ENCODE results near the gene TRAPPC10.

TRAPPC10 gene

DNA sequence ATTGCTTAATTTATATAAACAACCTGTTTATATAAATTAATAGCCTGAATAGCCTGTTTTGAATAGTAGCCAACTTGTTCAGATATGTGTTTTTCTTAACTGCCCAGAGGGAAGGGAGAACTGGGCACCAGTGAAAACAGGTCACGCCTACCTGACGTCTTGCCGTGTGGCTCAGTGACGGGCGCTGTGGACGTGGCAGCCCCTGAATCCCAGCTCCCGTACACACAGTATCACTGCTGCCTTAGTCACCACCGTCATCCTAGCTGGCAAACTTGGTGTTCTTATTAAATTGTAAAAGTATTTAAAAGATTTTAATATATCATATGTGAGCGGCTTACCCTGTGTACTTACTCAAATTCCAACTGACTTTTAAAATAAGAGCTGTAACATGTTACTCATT, 35.4 kb upstream of the TRAPPC10 start:
- no peaks in the 10 kb centered on the region for H3K9me3 Mint-ChIP-seq
- H3K4me3 Mint-ChIP-seq = no peak overlapping the region
- H3K36me3 Mint-ChIP-seq (ENCODE audit: low read depth) = no peaks in the 10 kb centered on the region
- H3K4me1 Mint-ChIP-seq (ENCODE audit: low read depth) = peaks cover 11% of the 10 kb centered on the region
- no peak overlapping the region for H3K27ac Mint-ChIP-seq
- H3K27me3 Mint-ChIP-seq = no peaks in the 10 kb centered on the region

DNA sequence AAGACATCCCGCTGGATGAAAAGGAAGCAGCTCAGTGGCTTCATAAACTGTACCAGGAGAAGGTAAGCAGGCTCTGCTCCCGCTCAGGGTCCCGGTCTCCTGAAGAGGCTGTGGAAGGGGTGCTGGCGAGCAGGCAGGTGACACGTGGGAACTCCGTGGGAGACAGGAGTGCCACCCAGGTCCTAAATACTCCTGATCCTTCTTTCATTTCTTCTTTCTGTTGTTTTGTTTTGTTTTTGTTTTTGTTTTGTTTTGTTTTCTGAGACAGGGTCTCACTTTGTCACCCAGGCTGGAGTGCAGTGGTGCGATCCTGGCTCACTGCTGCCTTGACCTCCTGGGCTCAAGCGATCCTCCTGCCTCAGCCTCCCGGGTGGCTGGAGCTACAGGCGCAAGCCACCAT, 34.0 kb upstream of the TRAPPC10 start:
- Mint-ChIP-seq H3K27ac (no peak overlapping the region), H3K4me1 (ENCODE audit: low read depth) (peaks cover 14% of the 10 kb centered on the region), H3K36me3 (ENCODE audit: low read depth) (no peaks in the 10 kb centered on the region)

DNA sequence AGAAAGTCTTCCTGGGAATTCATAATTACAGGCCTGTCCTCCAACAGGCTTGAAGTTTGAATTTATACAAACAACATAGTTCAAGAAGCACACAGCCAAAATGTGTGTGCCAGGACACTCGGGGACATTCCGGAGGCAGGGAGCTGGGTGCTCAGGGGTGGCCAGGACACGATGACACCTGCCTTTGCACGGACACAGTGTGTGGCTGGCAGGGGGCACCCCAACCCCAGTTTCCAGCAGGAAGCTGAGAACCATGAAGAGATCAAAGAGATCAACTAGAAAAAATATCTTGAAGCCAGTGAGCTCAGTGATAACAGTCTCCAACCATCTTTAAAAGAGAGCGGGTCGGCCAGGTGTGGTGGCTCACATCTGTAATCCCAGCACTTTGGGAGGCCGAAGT, 32.5 kb upstream of the TRAPPC10 start:
- no peak overlapping the region for H3K4me3 Mint-ChIP-seq
- no peaks in the 10 kb centered on the region for H3K9me3 Mint-ChIP-seq
- peak overlapping the region; percentile 63 for H3K27ac Mint-ChIP-seq
- peaks cover 18% of the 10 kb centered on the region for H3K4me1 Mint-ChIP-seq (ENCODE audit: low read depth)
- no peaks in the 10 kb centered on the region for H3K36me3 Mint-ChIP-seq (ENCODE audit: low read depth)
- no peaks in the 10 kb centered on the region for H3K27me3 Mint-ChIP-seq

More for the DNA sequence above, 34.0 kb upstream of the TRAPPC10 start:
- no peaks in the 10 kb centered on the region for H3K27me3 Mint-ChIP-seq
- H3K9me3 Mint-ChIP-seq = no peaks in the 10 kb centered on the region
- no peak overlapping the region for H3K4me3 Mint-ChIP-seq

DNA sequence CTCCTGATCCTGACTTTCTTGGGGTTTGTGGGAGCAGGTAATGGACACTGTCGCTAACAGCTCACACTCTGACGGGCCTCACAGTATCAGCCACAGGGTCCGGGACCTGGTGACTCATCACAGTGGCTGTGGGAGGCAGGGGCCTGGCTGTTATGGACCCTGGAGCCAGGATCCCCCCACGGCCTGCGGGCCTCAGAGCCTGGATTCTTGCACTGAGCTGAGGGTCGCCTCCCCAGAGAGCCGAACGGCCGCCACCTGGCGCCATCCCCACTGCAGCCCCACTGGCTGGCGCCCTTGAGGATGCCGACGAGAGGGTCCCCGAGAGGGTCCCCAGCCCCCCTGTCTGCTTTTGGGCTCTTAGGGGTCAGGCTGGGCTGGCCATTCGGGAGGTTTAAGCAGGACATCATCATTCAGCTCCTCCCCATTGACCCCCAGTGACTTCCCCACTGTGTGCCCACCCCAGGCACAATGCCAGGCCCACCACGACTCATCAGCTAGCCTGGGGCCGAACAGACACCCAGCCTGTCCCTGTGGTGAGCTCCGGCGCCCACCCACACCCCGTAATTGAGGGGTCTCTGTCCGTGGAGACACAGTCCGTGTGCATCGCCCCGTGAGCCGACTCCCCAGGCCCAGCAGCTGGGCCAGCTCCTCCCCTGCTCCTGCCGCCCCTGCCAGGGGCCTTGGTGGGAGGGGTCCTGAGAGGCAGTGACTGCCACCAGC, 30.8 kb upstream of the TRAPPC10 start:
- Mint-ChIP-seq H3K9me3 (no peaks in the 10 kb centered on the region), H3K36me3 (ENCODE audit: low read depth) (no peaks in the 10 kb centered on the region), H3K4me1 (ENCODE audit: low read depth) (peaks cover 21% of the 10 kb centered on the region), H3K4me3 (no peak overlapping the region), H3K27me3 (no peaks in the 10 kb centered on the region), H3K27ac (no peak overlapping the region)

DNA sequence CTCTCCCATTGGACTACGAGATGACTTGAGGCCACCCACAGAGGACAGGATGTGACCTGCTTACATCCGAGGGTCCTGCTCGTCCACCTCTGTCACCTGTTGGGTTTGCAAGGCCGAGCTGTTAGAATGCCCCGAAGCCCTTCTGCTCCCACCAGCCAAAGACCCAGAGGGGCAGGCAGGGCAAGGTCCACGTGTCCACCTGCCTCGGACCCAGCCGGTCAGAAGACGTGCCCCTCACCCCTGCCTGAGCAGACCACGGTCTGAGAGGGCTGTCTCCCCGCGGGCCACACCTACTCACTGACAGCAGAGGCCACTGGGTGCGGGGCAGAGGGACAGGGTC, 30.3 kb upstream of the TRAPPC10 start:
- Mint-ChIP-seq H3K4me3 (no peak overlapping the region), H3K9me3 (no peaks in the 10 kb centered on the region), H3K36me3 (ENCODE audit: low read depth) (no peaks in the 10 kb centered on the region), H3K4me1 (ENCODE audit: low read depth) (peaks cover 21% of the 10 kb centered on the region), H3K27me3 (no peaks in the 10 kb centered on the region), H3K27ac (no peak overlapping the region)

DNA sequence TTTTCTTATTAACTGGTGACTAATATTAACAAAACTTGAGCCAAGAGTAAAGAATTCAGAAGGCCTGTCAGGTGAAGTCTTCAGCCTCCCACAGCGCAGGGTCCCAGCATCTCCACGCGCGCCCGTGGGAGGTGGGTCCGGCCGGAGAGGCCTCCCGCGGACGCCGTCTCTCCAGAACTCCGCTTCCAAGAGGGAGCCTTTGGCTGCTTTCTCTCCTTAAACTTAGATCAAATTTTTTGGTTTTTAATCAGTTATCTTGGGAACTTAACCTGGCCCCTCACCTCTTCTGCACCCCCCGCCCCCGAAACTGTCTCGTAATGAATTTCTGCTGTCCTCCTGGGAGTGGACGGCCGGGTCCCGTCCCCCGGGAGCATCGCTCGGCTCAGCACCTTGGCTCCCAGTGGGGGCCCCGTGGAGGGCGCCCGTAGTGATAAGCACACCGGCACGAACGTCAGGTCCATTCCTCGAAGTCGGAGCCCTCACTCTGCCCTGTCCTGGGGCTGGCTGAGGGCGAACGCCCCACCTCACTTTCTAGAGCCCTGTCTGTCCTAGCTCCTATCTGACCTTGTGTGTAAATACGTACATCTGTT, 29.5 kb upstream of the TRAPPC10 start:
- Mint-ChIP-seq H3K27me3 (no peaks in the 10 kb centered on the region), H3K9me3 (no peaks in the 10 kb centered on the region), H3K36me3 (ENCODE audit: low read depth) (no peaks in the 10 kb centered on the region), H3K4me3 (no peak overlapping the region), H3K4me1 (ENCODE audit: low read depth) (peaks cover 21% of the 10 kb centered on the region), H3K27ac (peak overlapping the region; percentile 5)

DNA sequence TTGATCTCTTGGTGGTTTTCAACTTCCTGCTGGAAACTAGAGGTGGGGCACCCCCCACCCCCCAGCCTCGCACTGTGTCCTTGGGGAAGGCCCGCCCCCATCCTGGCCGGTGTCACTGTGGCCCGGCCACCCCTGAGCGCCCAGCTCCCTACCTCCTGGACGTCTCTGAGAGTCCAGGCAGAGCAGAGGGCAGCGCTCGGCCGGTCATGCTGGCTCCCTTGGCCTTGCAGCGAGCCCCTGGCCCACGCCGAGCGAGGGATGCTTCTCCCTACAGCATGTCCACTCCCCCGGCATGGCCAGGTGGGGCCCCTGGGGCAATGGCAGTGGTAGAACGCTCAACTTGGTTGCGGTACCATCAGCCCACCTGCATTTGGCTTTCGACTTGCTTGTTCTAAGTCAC, 28.7 kb upstream of the TRAPPC10 start:
- Mint-ChIP-seq H3K4me3 (no peak overlapping the region), H3K9me3 (no peaks in the 10 kb centered on the region), H3K36me3 (ENCODE audit: low read depth) (no peaks in the 10 kb centered on the region), H3K27me3 (no peaks in the 10 kb centered on the region), H3K4me1 (ENCODE audit: low read depth) (peaks cover 21% of the 10 kb centered on the region), H3K27ac (peak overlapping the region; percentile 5)

DNA sequence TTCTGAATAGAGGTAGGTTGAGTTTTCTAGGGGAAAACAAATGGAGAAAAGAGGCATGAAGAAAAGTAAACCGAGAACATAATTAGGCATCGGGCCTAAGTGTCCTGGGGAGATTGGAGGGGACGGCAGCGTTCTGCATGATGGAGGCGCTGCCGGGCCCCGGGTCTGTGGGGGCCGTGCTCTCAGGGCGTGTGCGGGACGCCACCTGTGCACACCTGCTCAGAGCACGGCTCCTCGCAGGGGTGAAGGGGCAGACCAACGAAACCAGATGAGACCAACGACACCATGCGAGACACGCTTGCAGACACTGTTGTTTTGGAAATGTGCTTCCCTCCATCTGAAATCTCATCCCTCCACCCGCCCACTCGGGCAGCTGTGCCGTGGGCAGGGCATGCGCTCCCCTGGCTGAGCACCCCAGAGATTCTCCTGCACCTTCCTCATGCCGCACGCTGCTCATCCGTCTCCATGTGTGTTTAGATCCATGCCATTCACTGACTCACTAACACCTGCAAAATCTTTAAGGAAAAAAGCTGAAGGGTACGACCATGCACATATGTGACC, 28.2 kb upstream of the TRAPPC10 start:
- H3K27ac Mint-ChIP-seq = no peak overlapping the region
- peaks cover 21% of the 10 kb centered on the region for H3K4me1 Mint-ChIP-seq (ENCODE audit: low read depth)
- no peak overlapping the region for H3K4me3 Mint-ChIP-seq
- H3K36me3 Mint-ChIP-seq (ENCODE audit: low read depth) = no peaks in the 10 kb centered on the region
- no peaks in the 10 kb centered on the region for H3K27me3 Mint-ChIP-seq
- no peaks in the 10 kb centered on the region for H3K9me3 Mint-ChIP-seq

DNA sequence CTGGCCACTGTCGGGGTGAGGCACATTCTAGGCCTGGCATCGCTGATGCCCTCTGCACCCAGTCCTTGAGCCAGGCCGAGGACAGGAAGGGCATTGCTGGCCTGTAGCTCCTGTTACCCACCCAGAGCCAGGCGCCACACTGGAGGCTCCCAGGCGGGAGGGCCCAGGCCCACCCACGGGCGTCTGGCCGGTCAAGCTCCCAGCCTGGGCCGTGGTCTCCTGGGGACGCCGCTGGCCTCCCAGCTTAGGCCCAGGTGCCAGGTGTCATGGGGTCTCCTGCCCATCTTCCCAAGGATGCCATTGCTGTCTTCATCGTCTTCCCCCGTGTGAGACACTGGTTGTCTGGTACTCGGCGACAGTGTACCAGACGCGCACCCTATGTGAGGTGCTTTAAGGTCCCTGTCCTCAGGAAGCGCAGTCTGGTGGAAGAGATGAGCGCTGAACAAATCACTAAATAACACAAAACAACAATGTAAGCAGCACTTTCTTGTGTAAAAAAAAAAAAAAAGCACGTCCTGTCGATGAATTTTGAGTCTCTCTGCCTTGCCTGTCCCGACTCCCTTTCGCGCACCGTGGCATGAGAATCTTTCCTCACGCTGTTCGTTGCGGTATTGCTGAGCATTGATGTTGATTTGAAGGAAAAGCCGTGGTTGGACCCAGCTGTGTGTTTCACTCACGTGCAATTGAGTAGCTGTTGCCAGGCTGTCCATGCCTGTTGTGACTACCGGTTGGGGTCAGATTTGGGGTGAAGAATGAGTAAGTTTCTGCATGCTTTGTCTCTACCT, 27.0 kb upstream of the TRAPPC10 start:
- no peak overlapping the region for H3K27ac Mint-ChIP-seq
- H3K36me3 Mint-ChIP-seq (ENCODE audit: low read depth) = no peaks in the 10 kb centered on the region
- H3K4me3 Mint-ChIP-seq = no peak overlapping the region
- H3K4me1 Mint-ChIP-seq (ENCODE audit: low read depth) = peaks cover 21% of the 10 kb centered on the region
- H3K27me3 Mint-ChIP-seq = no peaks in the 10 kb centered on the region
- H3K9me3 Mint-ChIP-seq = no peaks in the 10 kb centered on the region

DNA sequence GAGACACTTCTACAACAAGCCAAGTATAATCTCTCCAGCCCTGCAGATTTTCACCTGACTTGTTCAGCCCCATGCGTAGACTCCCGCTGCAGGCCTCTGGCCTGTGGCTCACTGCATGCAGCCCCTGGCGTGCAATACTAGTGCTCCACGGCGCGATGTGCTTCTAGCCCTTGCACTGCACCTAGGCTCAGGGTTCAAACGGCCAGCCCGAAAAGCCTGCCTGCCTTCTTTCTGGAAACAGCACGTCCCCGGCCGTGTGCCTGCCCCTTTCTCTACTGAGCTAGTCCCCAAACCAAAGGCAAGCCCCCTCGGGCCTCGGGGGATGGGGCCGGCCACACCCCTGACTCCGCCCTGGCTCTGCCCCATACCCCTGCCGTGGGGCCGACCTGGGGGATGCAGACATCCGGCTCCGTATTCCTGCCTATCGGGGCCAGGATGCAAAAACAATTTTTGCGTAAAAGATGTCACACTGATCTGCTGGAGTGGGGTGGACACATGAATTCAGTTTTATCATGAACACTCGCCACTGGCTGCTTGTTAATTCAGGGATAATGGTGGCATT, 26.3 kb upstream of the TRAPPC10 start:
- H3K27me3 Mint-ChIP-seq = no peaks in the 10 kb centered on the region
- H3K4me1 Mint-ChIP-seq (ENCODE audit: low read depth) = peaks cover 21% of the 10 kb centered on the region
- no peak overlapping the region for H3K4me3 Mint-ChIP-seq
- no peaks in the 10 kb centered on the region for H3K36me3 Mint-ChIP-seq (ENCODE audit: low read depth)
- no peaks in the 10 kb centered on the region for H3K9me3 Mint-ChIP-seq
- no peak overlapping the region for H3K27ac Mint-ChIP-seq

DNA sequence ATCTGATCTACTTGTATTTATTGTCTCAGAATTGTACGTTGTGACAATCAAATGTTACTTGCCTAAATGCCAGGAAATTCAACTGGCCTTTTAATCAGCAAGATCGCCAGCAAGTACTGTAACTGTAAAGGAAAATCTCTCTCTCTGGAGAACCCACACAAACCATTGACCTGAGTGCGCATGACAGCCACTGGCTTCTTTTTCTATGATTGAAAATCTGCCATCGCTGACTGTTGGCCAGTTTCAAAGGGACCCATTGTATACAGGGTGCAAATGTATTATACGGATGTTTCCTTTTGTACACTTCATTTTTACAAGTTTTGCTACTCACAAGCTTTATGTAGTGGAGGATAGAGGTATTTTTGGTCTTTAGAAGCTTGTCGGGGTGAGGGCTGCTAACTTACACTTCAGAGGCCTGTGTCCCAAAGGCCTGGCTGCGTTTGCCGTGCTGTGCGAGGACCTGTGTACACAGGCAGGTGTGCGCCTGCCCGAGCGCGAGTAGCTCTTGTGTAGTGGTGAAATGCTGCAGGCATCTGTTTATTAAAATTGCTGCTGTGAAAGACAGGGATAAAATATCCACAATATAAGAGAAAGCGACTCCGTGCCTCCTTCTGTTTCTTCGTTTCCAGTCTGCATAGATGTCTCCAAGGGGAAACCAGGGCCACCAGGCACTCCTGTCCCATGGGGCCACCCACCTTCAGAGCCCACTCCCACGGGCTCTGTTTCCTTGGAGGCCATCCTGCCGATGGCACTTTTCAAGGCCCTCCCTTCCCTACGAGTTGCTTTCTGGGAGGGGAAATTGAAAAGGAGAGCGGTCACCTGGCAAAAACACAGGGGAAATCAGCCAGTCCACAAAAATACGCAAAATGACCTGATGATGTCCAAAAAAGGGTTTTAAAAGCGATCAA, 25.3 kb upstream of the TRAPPC10 start:
- Mint-ChIP-seq H3K4me1 (ENCODE audit: low read depth) (peaks cover 21% of the 10 kb centered on the region), H3K27me3 (no peaks in the 10 kb centered on the region), H3K9me3 (no peaks in the 10 kb centered on the region), H3K36me3 (ENCODE audit: low read depth) (no peaks in the 10 kb centered on the region), H3K4me3 (no peak overlapping the region), H3K27ac (no peak overlapping the region)

DNA sequence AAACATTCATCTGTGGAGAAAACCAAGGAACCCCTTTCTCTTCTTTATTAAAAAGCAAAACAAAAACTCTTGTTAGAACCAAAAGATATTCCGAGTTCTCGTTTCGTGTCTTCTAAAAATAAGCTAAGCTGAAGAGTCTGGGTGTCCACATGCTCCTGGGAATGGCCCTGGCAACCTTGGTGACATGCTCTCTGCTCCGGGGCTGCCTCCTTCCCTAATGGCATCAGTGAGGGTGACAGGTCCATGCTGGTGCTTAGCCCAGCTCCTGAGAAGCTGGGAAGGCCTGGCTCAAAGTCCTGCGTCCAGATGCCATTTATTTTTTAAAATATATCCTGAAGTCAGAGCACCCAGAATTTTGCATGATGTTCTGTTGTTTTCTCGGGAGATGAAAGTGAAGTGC, 24.6 kb upstream of the TRAPPC10 start:
- no peak overlapping the region for H3K27ac Mint-ChIP-seq
- no peak overlapping the region for H3K4me3 Mint-ChIP-seq

DNA sequence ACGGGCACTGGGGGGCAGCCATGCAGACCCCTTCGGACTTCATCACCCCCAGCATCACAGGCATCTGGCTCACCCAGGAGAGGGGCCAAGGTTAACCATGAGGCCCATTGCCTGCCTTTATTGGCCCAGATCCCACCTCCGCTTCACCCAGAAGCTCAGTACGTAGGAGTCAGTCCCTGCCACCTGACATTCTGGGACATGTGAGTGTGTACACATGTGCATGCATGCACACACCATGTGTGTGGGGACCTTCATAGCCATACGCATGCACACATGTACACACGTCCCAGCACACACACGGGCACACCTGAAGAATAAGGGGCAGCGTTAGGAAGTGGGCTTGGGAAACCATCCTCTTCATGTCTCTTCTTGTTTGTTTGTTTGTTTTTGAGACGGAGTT, 24.1 kb upstream of the TRAPPC10 start:
- Mint-ChIP-seq H3K4me1 (ENCODE audit: low read depth) (peaks cover 18% of the 10 kb centered on the region), H3K4me3 (no peak overlapping the region), H3K9me3 (no peaks in the 10 kb centered on the region), H3K27me3 (no peaks in the 10 kb centered on the region), H3K36me3 (ENCODE audit: low read depth) (no peaks in the 10 kb centered on the region), H3K27ac (no peak overlapping the region)

More for the DNA sequence above, 24.6 kb upstream of the TRAPPC10 start:
- Mint-ChIP-seq H3K27me3 (no peaks in the 10 kb centered on the region), H3K9me3 (no peaks in the 10 kb centered on the region), H3K4me1 (ENCODE audit: low read depth) (peaks cover 21% of the 10 kb centered on the region), H3K36me3 (ENCODE audit: low read depth) (no peaks in the 10 kb centered on the region)

DNA sequence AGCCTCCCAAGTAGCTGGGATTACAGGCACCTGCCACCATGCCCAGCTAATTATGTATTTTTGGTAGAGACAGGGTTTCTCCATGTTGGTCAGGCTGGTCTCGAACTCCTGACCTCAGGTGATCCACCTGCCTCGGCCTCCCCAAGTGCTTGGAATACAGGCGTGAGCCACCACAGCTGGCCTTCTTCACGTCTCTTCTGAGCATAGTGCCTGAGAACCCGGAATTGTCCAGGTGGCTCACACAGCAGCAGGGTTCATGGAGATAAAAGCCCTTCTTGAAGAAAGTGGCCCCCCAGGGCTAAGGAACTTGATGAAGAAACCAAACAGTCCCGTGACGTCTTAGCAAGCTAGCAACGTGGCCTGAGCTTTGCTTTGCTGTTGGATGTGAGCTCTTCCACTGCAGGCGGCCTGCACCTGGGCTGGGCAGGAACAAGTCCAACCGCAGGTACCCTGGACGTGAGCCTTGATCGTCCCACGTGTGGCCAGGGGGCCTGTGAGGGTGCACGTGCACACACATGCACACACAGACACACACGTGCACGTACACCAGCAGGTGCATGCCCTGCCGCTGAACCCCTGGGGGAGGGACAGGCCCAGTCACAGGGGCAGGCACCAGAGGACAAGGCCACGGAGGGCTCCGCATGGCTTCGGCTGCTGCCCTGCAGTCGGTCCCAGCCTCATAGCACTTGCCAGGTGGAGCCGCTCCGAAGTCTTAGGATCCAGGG, 23.4 kb upstream of the TRAPPC10 start:
- Mint-ChIP-seq H3K36me3 (ENCODE audit: low read depth) (no peaks in the 10 kb centered on the region), H3K27me3 (no peaks in the 10 kb centered on the region), H3K27ac (no peak overlapping the region), H3K4me1 (ENCODE audit: low read depth) (peaks cover 16% of the 10 kb centered on the region), H3K9me3 (no peaks in the 10 kb centered on the region), H3K4me3 (no peak overlapping the region)

Measured in stimulated activated naive CD8-positive, alpha-beta T cell treated with anti-CD3 and anti-CD28 coated beads, Interleukin-15, Interleukin-2, amounts not matched to agents 100 ng/mL and 50 ng/mL, for 24 hours (primary cell).